Colonic mucosa (tissue), 4 donors: ENCODE results near the gene IQSEC1. TPM values are rescaled to one million over a fixed set of nuclear protein-coding genes. Genes with fewer than 3 reads are reported as not detected.
A peak's percentile ranks its signal among the peaks of the same experiment; 100 is the strongest.

Experiments used
- DNase-seq: peaks from one replicate; pipeline ENCODE4 v3.0.0-alpha.2; 2020
- H3K27ac ChIP-seq: fragments of 200-600 bp; one replicate; pipeline ENCODE4 v1.8.0; 2021
- H3K27me3 ChIP-seq: fragments of 200-600 bp; one replicate; pipeline ENCODE4 v1.8.0; 2021
- H3K36me3 ChIP-seq: fragments of 200-600 bp; one replicate; pipeline ENCODE4 v1.8.0; 2021
- H3K4me1 ChIP-seq: fragments of 200-600 bp; one replicate; pipeline ENCODE4 v1.8.0; 2021; ENCODE audit warnings: mild to moderate bottlenecking
- H3K4me3 ChIP-seq: fragments of 200-600 bp; one replicate; pipeline ENCODE4 v1.8.0; 2021
- H3K9ac ChIP-seq, 2 donors: one replicate each; pipeline ENCODE4 v1.7.0; 2013; ENCODE audit warnings: control low read depth in 2 of 2, low read depth in 2 of 2, low read length in 2 of 2
- H3K9me3 ChIP-seq: fragments of 200-600 bp; one replicate; pipeline ENCODE4 v1.8.0; 2021
- intact Hi-C: fragments of 100-400 bp; cut with DNase I; formaldehyde crosslinking; loops from one replicate; pipeline ENCODE4 v1.14.1; 2022
- total RNA-seq, 2 donors: library from RNA; stranded (reverse); fragmentation: NEBNext Ultra II Directional in 1 of 2; extraction: Animal tissue kit (Norgen Biotek cat#: 25700) in 1 of 2; gene quantifications; one replicate each; pipeline ENCODE4 v1.2.1, GENCODE V29; 2021
- TF ChIP-seq, protein P1 (sequence below): fragments of 200-600 bp; IDR thresholded peaks from one replicate; pipeline ENCODE4 v1.8.0; 2022; ENCODE audit warnings: antibody characterized with exemption, mild to moderate bottlenecking
- donor health status: healthy.
- donor health status: DM: no; HTN: no; CAD: no.
- donor health status: DM: no; HTN: no; CAD: no.

Gene IQSEC1
- 10 to 100 TPM; 14.8 to 19.2 TPM for total RNA-seq

DNA sequence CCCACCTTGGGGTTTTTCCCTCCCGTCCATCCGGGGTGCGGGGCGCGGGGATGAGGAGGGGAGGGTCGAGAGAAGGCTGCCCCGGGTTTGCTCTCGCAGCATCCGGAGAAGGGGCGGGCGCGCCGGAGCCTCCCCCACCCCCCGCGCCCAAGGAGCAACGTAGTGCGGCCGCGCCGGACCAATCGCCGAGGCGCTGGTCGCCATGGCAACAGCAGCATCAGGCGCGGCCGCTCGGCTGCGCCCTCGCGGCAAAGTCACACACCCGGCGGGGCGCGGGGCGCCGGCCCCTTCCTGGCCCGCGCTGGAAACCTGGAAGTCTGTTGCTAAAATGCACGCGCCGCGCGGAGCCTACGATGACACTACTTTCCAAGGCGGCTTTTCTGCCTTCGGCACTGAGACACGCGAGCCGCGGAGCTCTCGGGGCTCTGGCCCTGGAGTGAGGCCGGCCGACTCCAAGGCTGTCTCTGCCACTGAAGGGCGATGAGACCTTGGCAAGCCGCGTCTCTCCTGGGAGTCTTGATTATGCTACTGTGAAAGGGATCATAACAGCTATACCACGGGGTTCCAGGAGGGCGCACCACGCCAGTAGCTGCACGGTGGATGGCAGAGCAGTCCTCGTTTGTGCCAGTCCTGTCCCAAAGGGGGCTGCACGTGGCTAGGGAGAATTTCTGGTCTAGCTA lies at the start of gene IQSEC1:
Gene IQSEC1, minus strand, starts transcription at position 104 of the 680 bp plus-strand sequence. CDS start 415 bp downstream, outside the sequence.
- H3K4me3 ChIP-seq, result peak within 1 kb of the TSS; percentile 5

GRCh38 chr3:13122081-13123012 lies 49.1 kb upstream of the IQSEC1 start:
- no peak overlapping the region for H3K4me3 ChIP-seq
- H3K27ac ChIP-seq, result no peak overlapping the region
- no peak overlapping the region for H3K9ac ChIP-seq
- TF ChIP-seq, protein P1, sequence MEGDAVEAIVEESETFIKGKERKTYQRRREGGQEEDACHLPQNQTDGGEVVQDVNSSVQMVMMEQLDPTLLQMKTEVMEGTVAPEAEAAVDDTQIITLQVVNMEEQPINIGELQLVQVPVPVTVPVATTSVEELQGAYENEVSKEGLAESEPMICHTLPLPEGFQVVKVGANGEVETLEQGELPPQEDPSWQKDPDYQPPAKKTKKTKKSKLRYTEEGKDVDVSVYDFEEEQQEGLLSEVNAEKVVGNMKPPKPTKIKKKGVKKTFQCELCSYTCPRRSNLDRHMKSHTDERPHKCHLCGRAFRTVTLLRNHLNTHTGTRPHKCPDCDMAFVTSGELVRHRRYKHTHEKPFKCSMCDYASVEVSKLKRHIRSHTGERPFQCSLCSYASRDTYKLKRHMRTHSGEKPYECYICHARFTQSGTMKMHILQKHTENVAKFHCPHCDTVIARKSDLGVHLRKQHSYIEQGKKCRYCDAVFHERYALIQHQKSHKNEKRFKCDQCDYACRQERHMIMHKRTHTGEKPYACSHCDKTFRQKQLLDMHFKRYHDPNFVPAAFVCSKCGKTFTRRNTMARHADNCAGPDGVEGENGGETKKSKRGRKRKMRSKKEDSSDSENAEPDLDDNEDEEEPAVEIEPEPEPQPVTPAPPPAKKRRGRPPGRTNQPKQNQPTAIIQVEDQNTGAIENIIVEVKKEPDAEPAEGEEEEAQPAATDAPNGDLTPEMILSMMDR, result no peak
- no peaks in the 10 kb centered on the region for H3K9me3 ChIP-seq
- no peaks in the 10 kb centered on the region for H3K27me3 ChIP-seq
- no peaks in the 10 kb centered on the region for H3K4me1 ChIP-seq
- no peak for DNase-seq
- H3K36me3 ChIP-seq, result no peaks in the 10 kb centered on the region
- intact Hi-C loops, result no loop called here

More for the DNA sequence above, at the start of gene IQSEC1:
- peak; percentile 29 for DNase-seq
- no peak within 1 kb of the TSS for H3K27ac ChIP-seq
- H3K9ac ChIP-seq, result no peak within 1 kb of the TSS
- no peaks in the 10 kb centered on the region for H3K36me3 ChIP-seq
- no peaks in the 10 kb centered on the region for H3K9me3 ChIP-seq
- peaks cover 19% of the 10 kb centered on the region for H3K27me3 ChIP-seq
- no peaks in the 10 kb centered on the region for H3K4me1 ChIP-seq
- intact Hi-C loops, result no loop called here
- TF ChIP-seq, protein P1, result no peak

- TF ChIP-seq, protein P1, result no peak
- intact Hi-C loops, result no loop called here
- Histone ChIP-seq H3K36me3 (no peaks in the 10 kb centered on the region), H3K9me3 (no peaks in the 10 kb centered on the region), H3K27me3 (no peaks in the 10 kb centered on the region), H3K27ac (no peak overlapping the region), H3K4me1 (no peaks in the 10 kb centered on the region), H3K9ac (no peak overlapping the region), H3K4me3 (no peak overlapping the region)
- DNase-seq, result no peak
These were observed 48.3 kb upstream of the IQSEC1 start for GRCh38 chr3:13121553-13122001.

- H3K9ac ChIP-seq, result no peak overlapping the region
- intact Hi-C loops, result no loop called here
- no peak overlapping the region for H3K4me3 ChIP-seq
- TF ChIP-seq, protein P1, result no peak
- H3K36me3 ChIP-seq, result no peaks in the 10 kb centered on the region
- H3K9me3 ChIP-seq, result no peaks in the 10 kb centered on the region
- no peaks in the 10 kb centered on the region for H3K4me1 ChIP-seq
- H3K27ac ChIP-seq, result no peak overlapping the region
- no peaks in the 10 kb centered on the region for H3K27me3 ChIP-seq
- DNase-seq, result no peak
These were observed 47.8 kb upstream of the IQSEC1 start for GRCh38 chr3:13120928-13121552.

GRCh38 chr3:13120289-13120927 lies 47.2 kb upstream of the IQSEC1 start:
- Histone ChIP-seq H3K4me1 (no peaks in the 10 kb centered on the region), H3K4me3 (no peak overlapping the region), H3K9me3 (no peaks in the 10 kb centered on the region), H3K27ac (no peak overlapping the region), H3K9ac (no peak overlapping the region), H3K36me3 (no peaks in the 10 kb centered on the region), H3K27me3 (no peaks in the 10 kb centered on the region)
- DNase-seq, result no peak
- intact Hi-C loops, result no loop called here
- TF ChIP-seq, protein P1, result no peak
